GM23338 (cell line): ENCODE data around the gene MT4. TPM values are rescaled to one million over a fixed set of nuclear protein-coding genes. Genes with fewer than 3 reads are reported as not detected.
A peak's percentile ranks its signal among the peaks of the same experiment; 100 is the strongest.

Experiments used
- ATAC-seq: fragments of 200-7000 bp; cut with Tn5 transposase; 3 replicates; pipeline ENCODE4 v1.9.1; 2020
- DNase-seq: peaks from one replicate; pipeline ENCODE4 v3.0.0-alpha.2; 2015; ENCODE audit warnings: low spot score
- H2AFZ ChIP-seq: fragments of 200-600 bp; sonication (generic); 2 replicates; pipeline ENCODE4 v1.8.0; 2016; ENCODE audit warnings: antibody characterized with exemption, mild to moderate bottlenecking, moderate library complexity
- H3F3A ChIP-seq: fragments of 200-600 bp; sonication (generic); replicated peaks from 2 replicates; pipeline ENCODE4 v1.8.0; 2017; ENCODE audit warnings: antibody characterized with exemption, mixed run types, low read depth
- H3K27ac ChIP-seq: fragments of 200-600 bp; sonication (generic); 2 replicates; pipeline ENCODE4 v1.6.1; 2016; ENCODE audit warnings: low read depth
- H3K27me3 ChIP-seq: fragments of 200-600 bp; sonication (generic); 2 replicates; pipeline ENCODE4 v1.8.0; 2016; ENCODE audit warnings: mild to moderate bottlenecking, mixed run types, moderate library complexity; ENCODE audit not compliant: insufficient read depth
- H3K36me3 ChIP-seq: fragments of 200-600 bp; sonication (generic); 2 replicates; pipeline ENCODE4 v1.8.0; 2016; ENCODE audit warnings: mild to moderate bottlenecking; ENCODE audit not compliant: insufficient read depth
- H3K4me1 ChIP-seq: fragments of 200-600 bp; sonication (generic); 2 replicates; pipeline ENCODE4 v1.8.0; 2016; ENCODE audit warnings: mild to moderate bottlenecking, moderate library complexity; ENCODE audit not compliant: insufficient read depth
- H3K4me2 ChIP-seq: fragments of 200-600 bp; sonication (generic); 2 replicates; pipeline ENCODE4 v1.7.1; 2017; ENCODE audit warnings: mixed run types
- H3K4me3 ChIP-seq: fragments of 200-600 bp; sonication (generic); 2 replicates; pipeline ENCODE4 v1.6.1; 2016; ENCODE audit warnings: mixed run types
- H3K79me2 ChIP-seq: fragments of 200-600 bp; sonication (generic); replicated peaks from 2 replicates; pipeline ENCODE4 v1.8.0; 2017; ENCODE audit warnings: mild to moderate bottlenecking; ENCODE audit not compliant: insufficient read depth
- H3K9me2 ChIP-seq: fragments of 200-600 bp; sonication (generic); 2 replicates; pipeline ENCODE4 v1.8.0; 2017; ENCODE audit not compliant: insufficient read depth
- H4K20me1 ChIP-seq: fragments of 200-600 bp; sonication (generic); replicated peaks from 2 replicates; pipeline ENCODE4 v1.8.0; 2017; ENCODE audit warnings: mild to moderate bottlenecking; ENCODE audit not compliant: insufficient read depth
- H3K27ac Mint-ChIP-seq: 2 replicates; pipeline ENCODE4 v1.8.0; 2020; ENCODE audit warnings: inconsistent platforms, mild to moderate bottlenecking, moderate library complexity, mixed read lengths
- H3K27me3 Mint-ChIP-seq: 3 replicates; pipeline ENCODE4 v1.8.0; 2022; ENCODE audit warnings: low read depth, mild to moderate bottlenecking, moderate library complexity, mixed read lengths, inconsistent platforms; ENCODE audit not compliant: insufficient read depth, poor library complexity
- H3K36me3 Mint-ChIP-seq: 3 replicates; pipeline ENCODE4 v1.8.0; 2021; ENCODE audit warnings: low read depth, mild to moderate bottlenecking, inconsistent platforms, moderate library complexity, mixed read lengths
- H3K4me1 Mint-ChIP-seq: 3 replicates; pipeline ENCODE4 v1.8.0; 2020; ENCODE audit warnings: mild to moderate bottlenecking, inconsistent platforms, mixed read lengths
- H3K4me3 Mint-ChIP-seq: 3 replicates; pipeline ENCODE4 v1.8.0; 2021; ENCODE audit warnings: moderate library complexity, mild to moderate bottlenecking, inconsistent platforms, mixed read lengths
- H3K9me3 Mint-ChIP-seq: 3 replicates; pipeline ENCODE4 v1.8.0; 2020; ENCODE audit warnings: moderate library complexity, mild to moderate bottlenecking, inconsistent platforms, mixed read lengths
- CREB1 ChIP-seq: fragments of 250-450 bp; sonication (Bioruptor Pico); IDR thresholded peaks from 2 replicates; pipeline ENCODE4 v1.5.0; 2020; ENCODE audit warnings: low read depth, mild to moderate bottlenecking, moderate library complexity
- CTCF ChIP-seq, 2 experiments: fragments of 200-600 bp in 1 of 2; sonication (generic) in 1 of 2; conservative IDR thresholded peaks; 2 replicates each; pipeline versions ENCODE4 v1.5.1 to v1.6.1; 2016 to 2017; ENCODE audit warnings: antibody characterized with exemption in 2 of 2, low read depth in 2 of 2, mild to moderate bottlenecking in 2 of 2, moderate library complexity in 1 of 2
- ETS1 ChIP-seq: IDR thresholded peaks from 2 replicates; pipeline ENCODE4 v1.6.1; 2016; ENCODE audit warnings: antibody characterized with exemption
- EZH2 ChIP-seq: fragments of 200-600 bp; sonication (generic); IDR thresholded peaks from one replicate; pipeline ENCODE4 v1.8.0; 2017; ENCODE audit warnings: antibody characterized with exemption, mild to moderate bottlenecking, low read depth; ENCODE audit not compliant: unreplicated experiment
- EZH2phosphoT487 ChIP-seq: fragments of 200-600 bp; sonication (generic); IDR thresholded peaks from one replicate; pipeline ENCODE4 v1.8.1; 2018; ENCODE audit warnings: antibody characterized with exemption; ENCODE audit not compliant: unreplicated experiment
- JUNB ChIP-seq: IDR thresholded peaks from one replicate; pipeline ENCODE4 v1.6.1; 2016; ENCODE audit warnings: antibody characterized with exemption; ENCODE audit not compliant: unreplicated experiment
- NANOG ChIP-seq: IDR thresholded peaks from 2 replicates; pipeline ENCODE4 v1.6.1; 2016; ENCODE audit warnings: antibody characterized with exemption, borderline replicate concordance
- POLR2AphosphoS5 ChIP-seq: IDR thresholded peaks from 2 replicates; pipeline ENCODE4 v1.6.1; 2016; ENCODE audit warnings: antibody characterized with exemption, low read depth
- polyA plus RNA-seq: library from polyadenylated mRNA; unstranded; fragments of >200 nt; fragmentation: Nextera tagmentation; extraction: Ambion mirVana; gene quantifications from 2 replicates; pipeline ENCODE4 v1.2.1, GENCODE V29; 2016
- total RNA-seq: library from RNA; depleted of rRNA; stranded (reverse); fragments of >200 nt; shearing (Covaris generic); gene quantifications from 2 replicates; pipeline ENCODE4 v1.2.3, GENCODE V29; 2014

The MT4 gene
- total and polyA plus RNA-seq, 2 experiments from 2014 or later: not detected

DNA sequence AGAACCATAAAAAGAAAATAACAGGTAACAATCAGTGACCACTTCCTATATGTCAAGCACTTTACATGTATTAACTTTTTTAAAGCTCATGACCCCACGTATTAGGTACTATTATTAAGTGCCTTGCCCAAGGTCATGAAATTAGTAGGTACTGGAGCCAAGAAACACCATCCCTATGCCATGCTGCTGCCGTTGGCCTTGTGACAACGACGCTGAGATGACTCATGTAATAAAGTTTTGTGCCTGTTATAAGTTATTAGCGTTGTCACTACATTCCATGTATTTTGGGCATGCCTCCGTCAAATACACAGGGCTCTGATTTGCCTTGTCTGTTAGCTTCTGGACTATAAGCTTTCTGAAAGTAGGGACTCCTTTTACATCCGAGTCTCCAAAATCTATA lies 46.4 kb upstream of the MT4 start:
- Mint-ChIP-seq H3K9me3 (no peaks in the 10 kb centered on the region), H3K36me3 (no peaks in the 10 kb centered on the region), H3K27ac (no peak overlapping the region), H3K27me3 (peaks cover 4% of the 10 kb centered on the region), H3K4me3 (peak overlapping the region; percentile 81), H3K4me1 (peaks cover 6% of the 10 kb centered on the region; the same call in 2 of the 3 replicates)
- ATAC-seq (no peak), DNase-seq (no peak)
- H3K79me2 ChIP-seq: peaks cover 3% of the 10 kb centered on the region; the same call in 1 of the 2 replicates
- no peaks in the 10 kb centered on the region for H3K27me3 ChIP-seq
- no peak overlapping the region for H3K4me3 ChIP-seq
- 0 out of 2 replicates have a peak, but pooled peaks cover 5% of the 10 kb centered on the region for H3F3A ChIP-seq
- no peak overlapping the region for H3K27ac ChIP-seq
- peaks cover 9% of the 10 kb centered on the region for H3K4me1 ChIP-seq
- TF ChIP-seq ETS1 (no peak), NANOG (no peak), EZH2 (no peak), CTCF (conservative IDR thresholded peaks at IDR 0.05; ENCODE audit: low read depth in 2 of 2) (no peak)
- H4K20me1 ChIP-seq: no peaks in the 10 kb centered on the region; the same call in 1 of the 2 replicates
- H3K36me3 ChIP-seq: no peaks in the 10 kb centered on the region
- no peak overlapping the region for H2AFZ ChIP-seq
- no peak overlapping the region for H3K4me2 ChIP-seq
- H3K9me2 ChIP-seq: no peaks in the 10 kb centered on the region

GRCh38 chr16:56519459-56520250 lies 45.2 kb upstream of the MT4 start, which contains the start of gene BBS2:
Gene BBS2 (minus strand): TSS chr16:56520024. CDS start chr16:56519862, 162 bp downstream.
- Histone ChIP-seq H3K4me1 (peaks cover 9% of the 10 kb centered on the region), H3K9me2 (no peaks in the 10 kb centered on the region), H3K4me2 (peak within 1 kb of the TSS; percentile 90), H3K27me3 (no peaks in the 10 kb centered on the region), H3F3A (0 out of 2 replicates have a peak, but pooled peaks cover 5% of the 10 kb centered on the region), H3K36me3 (no peaks in the 10 kb centered on the region), H4K20me1 (no peaks in the 10 kb centered on the region; the same call in 1 of the 2 replicates), H3K4me3 (peak within 1 kb of the TSS; percentile 96), H3K27ac (peak within 1 kb of the TSS; percentile 84; the same call in 1 of the 2 replicates), H3K79me2 (peaks cover 3% of the 10 kb centered on the region; the same call in 1 of the 2 replicates), H2AFZ (peak within 1 kb of the TSS; percentile 100)
- H3K27ac Mint-ChIP-seq: no peak within 1 kb of the TSS
- TF ChIP-seq EZH2phosphoT487 (no peak), CREB1 (CRISPR knock-in tag) (no peak), POLR2AphosphoS5 (peak; percentile 91), JUNB (no peak)
- DNase-seq (peak; percentile 90), ATAC-seq (peak; percentile 96)
- H3K27me3 Mint-ChIP-seq: peaks cover 4% of the 10 kb centered on the region
- H3K36me3 Mint-ChIP-seq: no peaks in the 10 kb centered on the region
- peaks cover 6% of the 10 kb centered on the region; the same call in 2 of the 3 replicates for H3K4me1 Mint-ChIP-seq
- H3K9me3 Mint-ChIP-seq: no peaks in the 10 kb centered on the region
- peak within 1 kb of the TSS; percentile 81 for H3K4me3 Mint-ChIP-seq
